HCT116 (cell line): ENCODE data around the gene FLNB. TPM values are rescaled to one million over a fixed set of nuclear protein-coding genes. Genes with fewer than 3 reads are reported as not detected.

Experiments used
- ATAC-seq: fragments of 200-7000 bp; cut with Tn5 transposase; 2 replicates; pipeline ENCODE4 v1.9.1; 2020; ENCODE audit warnings: mild to moderate bottlenecking, moderate library complexity
- BruUV-seq: library from RNA; stranded (reverse); fragments of 400-500 nt; replicated peaks from 2 replicates; lab custom pipeline; 2021; lab: Mats Ljungman, UMichigan
- CTCF ChIA-PET: fragments of 300-600 bp; sonication (Branson Sonifier 250); formaldehyde crosslinking; loops from one replicate; lab custom pipeline; 2021; ENCODE audit warnings: antibody characterized with exemption; lab: Charles Lee
- POLR2A ChIA-PET: fragments of 300-600, 350-600 bp; sonication (Branson Sonifier 250); formaldehyde crosslinking; loops from one replicate; lab custom pipeline; 2021; ENCODE audit warnings: antibody characterized with exemption; lab: Charles Lee
- RAD21 ChIA-PET, 2 experiments: fragments of 300-600 bp; sonication (Branson Sonifier 250); formaldehyde crosslinking; loops; one replicate each; lab custom pipeline; 2023; ENCODE audit warnings: low total read pairs in 2 of 2; ENCODE audit not compliant: uncharacterized antibody in 2 of 2, unreplicated experiment in 2 of 2, low non-redundant PET in 1 of 2; lab: Charles Lee
- DNase-seq: peaks from one replicate; pipeline ENCODE4 v3.0.0-alpha.2; 2010; ENCODE audit warnings: low read depth, low spot score
- H2AFZ ChIP-seq: fragments of 200-600 bp; shearing (Covaris generic), sonication (generic); 2 replicates; pipeline ENCODE4 v1.6.1; 2017; ENCODE audit warnings: low read depth, mixed run types, mixed read lengths, antibody characterized with exemption, low read length; ENCODE audit not compliant: poor library complexity, severe bottlenecking
- H3K27ac ChIP-seq: 2 replicates; pipeline ENCODE4 v1.5.1; 2012; ENCODE audit warnings: low read depth, low read length
- H3K27me3 ChIP-seq: fragments of 200-600 bp; sonication (generic); 2 replicates; pipeline ENCODE4 v1.6.1; 2016; ENCODE audit warnings: mixed run types, low read length, mixed read lengths; ENCODE audit not compliant: insufficient read depth
- H3K36me3 ChIP-seq, 2 experiments: fragments of 200-500 bp in 1 of 2; fragments of 200-600 bp in 1 of 2; sonication (Bioruptor generic) in 1 of 2; sonication (generic) in 1 of 2; 2 replicates each; pipeline versions ENCODE4 v1.5.1 to v1.6.1; 2014 to 2016; ENCODE audit warnings: low read length in 2 of 2, inconsistent platforms in 1 of 2, mixed read lengths in 1 of 2, mixed run types in 1 of 2; ENCODE audit not compliant: insufficient read depth in 2 of 2, control insufficient read depth in 1 of 2
- H3K4me1 ChIP-seq, 2 experiments: fragments of 200-600 bp in 1 of 2; sonication (generic) in 1 of 2; 2 replicates each; pipeline versions ENCODE4 v1.5.1 to v1.6.1; 2012 to 2017; ENCODE audit warnings: low read length in 2 of 2, inconsistent platforms in 1 of 2, mild to moderate bottlenecking in 1 of 2, mixed read lengths in 1 of 2, mixed run types in 1 of 2, moderate library complexity in 1 of 2; ENCODE audit not compliant: insufficient read depth in 2 of 2, control insufficient read depth in 1 of 2
- H3K4me2 ChIP-seq: fragments of 200-600 bp; sonication (generic); 2 replicates; pipeline ENCODE4 v1.6.1; 2017; ENCODE audit warnings: mixed run types, low read length, mixed read lengths
- H3K4me3 ChIP-seq, 2 experiments: fragments of 200-600 bp in 1 of 2; sonication (generic) in 1 of 2; replicated peaks in 1 of 2; 2 replicates each; pipeline ENCODE4 v1.5.1; 2011 to 2016; ENCODE audit warnings: low read length in 2 of 2, control low read depth in 1 of 2, low read depth in 1 of 2, mild to moderate bottlenecking in 1 of 2, mixed read lengths in 1 of 2, mixed run types in 1 of 2
- H3K79me2 ChIP-seq: fragments of 200-600 bp; sonication (generic); 2 replicates; pipeline ENCODE4 v1.6.1; 2017; ENCODE audit warnings: mild to moderate bottlenecking, mixed run types, low read length, moderate library complexity, mixed read lengths; ENCODE audit not compliant: insufficient read depth
- H3K9ac ChIP-seq: fragments of 200-600 bp; sonication (generic); 2 replicates; pipeline ENCODE4 v1.6.1; 2016; ENCODE audit warnings: low read length, mixed read lengths
- H3K9me2 ChIP-seq: fragments of 200-600 bp; sonication (generic), shearing (Covaris generic); 2 replicates; pipeline ENCODE4 v1.6.1; 2017; ENCODE audit warnings: mixed run types, mild to moderate bottlenecking, moderate library complexity; ENCODE audit not compliant: insufficient read depth
- H3K9me3 ChIP-seq, 2 experiments: fragments of 200-500 bp in 1 of 2; fragments of 200-600 bp in 1 of 2; sonication (Bioruptor generic) in 1 of 2; sonication (generic) in 1 of 2; 2 replicates each; pipeline ENCODE4 v1.6.1; 2014 to 2017; ENCODE audit warnings: low read length in 2 of 2, mixed read lengths in 2 of 2, inconsistent platforms in 1 of 2, low read depth in 1 of 2, mild to moderate bottlenecking in 1 of 2, mixed run types in 1 of 2, moderate library complexity in 1 of 2; ENCODE audit not compliant: control insufficient read depth in 1 of 2, insufficient read depth in 1 of 2
- H4K20me1 ChIP-seq: fragments of 200-600 bp; sonication (generic), shearing (Covaris generic); 2 replicates; pipeline ENCODE4 v1.6.1; 2017; ENCODE audit warnings: mixed run types, mild to moderate bottlenecking, moderate library complexity; ENCODE audit not compliant: insufficient read depth
- CBX3 ChIP-seq: IDR thresholded peaks from 2 replicates; pipeline ENCODE4 v1.6.1; 2012; ENCODE audit warnings: low read depth
- CEBPB ChIP-seq: IDR thresholded peaks from 2 replicates; pipeline ENCODE4 v1.6.1; 2012; ENCODE audit warnings: low read depth
- EGR1 ChIP-seq: IDR thresholded peaks from 2 replicates; pipeline ENCODE4 v1.6.1; 2012; ENCODE audit warnings: low read depth
- ELF1 ChIP-seq: IDR thresholded peaks from 2 replicates; pipeline ENCODE4 v1.6.1; 2012; ENCODE audit warnings: low read depth, borderline replicate concordance
- EZH2 ChIP-seq: fragments of 200-600 bp; sonication (generic); IDR thresholded peaks from 2 replicates; pipeline ENCODE4 v1.6.1; 2017; ENCODE audit warnings: antibody characterized with exemption, mixed run types
- EZH2phosphoT487 ChIP-seq: fragments of 200-600 bp; IDR thresholded peaks from 2 replicates; pipeline ENCODE4 v1.6.1; 2018; ENCODE audit warnings: antibody characterized with exemption, borderline replicate concordance
- FOSL1 ChIP-seq: IDR thresholded peaks from 2 replicates; pipeline ENCODE4 v1.6.1; 2012; ENCODE audit warnings: low read depth
- JUND ChIP-seq: IDR thresholded peaks from 2 replicates; pipeline ENCODE4 v1.6.1; 2012
- MAX ChIP-seq: IDR thresholded peaks from 2 replicates; pipeline ENCODE4 v1.6.1; 2012
- POLR2A ChIP-seq: IDR thresholded peaks from 2 replicates; pipeline ENCODE4 v1.7.0; 2011; ENCODE audit warnings: borderline replicate concordance; ENCODE audit not compliant: insufficient read depth, insufficient read length; ENCODE audit errors: extremely low read depth
- POLR2AphosphoS5 ChIP-seq: IDR thresholded peaks from 2 replicates; pipeline ENCODE4 v1.6.1; 2011; ENCODE audit warnings: mild to moderate bottlenecking, low read depth, low read length, moderate library complexity
- SP1 ChIP-seq: IDR thresholded peaks from 2 replicates; pipeline ENCODE4 v1.6.1; 2012; ENCODE audit warnings: low read depth
- SRF ChIP-seq: IDR thresholded peaks from 2 replicates; pipeline ENCODE4 v1.6.1; 2012; ENCODE audit warnings: low read depth
- TCF7L2 ChIP-seq: IDR thresholded peaks from 2 replicates; pipeline ENCODE4 v1.7.0; 2011; ENCODE audit warnings: borderline replicate concordance, inconsistent platforms; ENCODE audit not compliant: insufficient read depth, insufficient read length; ENCODE audit errors: extremely low read depth
- YY1 ChIP-seq: IDR thresholded peaks from 2 replicates; pipeline ENCODE4 v1.6.1; 2011; ENCODE audit warnings: low read length, low read depth, moderate library complexity, mild to moderate bottlenecking; ENCODE audit not compliant: insufficient replicate concordance; ENCODE audit errors: extremely low read depth
- ZFX ChIP-seq: fragments of 450-650 bp; IDR thresholded peaks from 2 replicates; pipeline ENCODE4 v1.6.1; 2017
- ZNF274 ChIP-seq: fragments of 200-500 bp; sonication (Bioruptor generic); IDR thresholded peaks from 2 replicates; pipeline ENCODE4 v1.6.1; 2014; ENCODE audit warnings: mild to moderate bottlenecking, low read depth, low read length, inconsistent platforms
- intact Hi-C: fragments of 100-400 bp; cut with micrococcal nuclease; formaldehyde crosslinking; loops from 2 replicates; pipeline ENCODE4 v1.10.0; 2022
- total RNA-seq: library from RNA; stranded (reverse); gene quantifications from one replicate; pipeline ENCODE4 v1.2.1, GENCODE V29; 2021; ENCODE audit not compliant: unreplicated experiment
- TF ChIP-seq, protein P1 (sequence below): IDR thresholded peaks from 2 replicates; pipeline ENCODE4 v1.6.1; 2012; ENCODE audit warnings: low read depth
- TF ChIP-seq, protein P2 (sequence below): IDR thresholded peaks from 2 replicates; pipeline ENCODE4 v1.6.1; 2012
- TF ChIP-seq, protein P3 (sequence below): IDR thresholded peaks from 2 replicates; pipeline ENCODE4 v1.6.1; 2011; ENCODE audit warnings: mild to moderate bottlenecking, low read length, moderate library complexity; ENCODE audit not compliant: insufficient replicate concordance; ENCODE audit errors: extremely low read depth

The FLNB gene
- total RNA-seq, 1 experiment from 2014 or later = 116 TPM

DNA sequence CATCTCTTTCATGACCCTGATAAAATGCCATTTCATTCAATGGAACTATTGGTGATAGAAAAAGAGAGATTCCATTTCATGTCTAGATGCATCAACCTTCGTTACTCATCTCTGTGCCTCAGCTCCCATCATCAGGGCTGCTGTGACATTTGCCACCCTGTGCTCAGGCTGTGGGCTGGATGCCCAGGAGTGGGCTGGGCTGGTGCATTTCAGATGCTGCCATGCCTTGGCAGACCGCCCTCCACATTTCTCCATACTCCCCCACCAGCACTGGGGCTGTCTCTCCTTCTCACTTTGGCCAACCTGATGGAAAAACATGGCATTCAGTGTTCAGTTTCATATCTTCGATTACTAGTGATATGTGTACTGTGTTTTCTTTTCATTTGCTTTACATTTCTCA, 143.4 kb downstream of the FLNB start:
- H3K27me3 ChIP-seq = no peaks in the 10 kb centered on the region
- ChIA-PET POLR2A (no interaction called here), RAD21 (no interaction called here), CTCF (interaction anchor here (0.6 kb wide), 1 partner anchor 82 kb away, joined by 4 read pairs; no protein-coding TSS in a partner anchor)
- H3K9me3 ChIP-seq = no peaks in the 10 kb centered on the region
- BruUV-seq = no TSS peak
- no peak overlapping the region for H3K27ac ChIP-seq
- intact Hi-C loops = no loop called here
- no peaks in the 10 kb centered on the region for H3K4me1 ChIP-seq
- DNase-seq (no peak), ATAC-seq (no peak)
- no peak overlapping the region for H3K9ac ChIP-seq
- no peak overlapping the region for H3K4me2 ChIP-seq
- no peak overlapping the region for H2AFZ ChIP-seq
- H3K9me2 ChIP-seq = no peaks in the 10 kb centered on the region
- peaks cover 36 to 43% of the 10 kb centered on the region in 2 experiments for H3K36me3 ChIP-seq
- TF ChIP-seq POLR2AphosphoS5 = no peak
- no peak for TF ChIP-seq SRF
- no peak for TF ChIP-seq CEBPB
- no peak for TF ChIP-seq SP1
- TF ChIP-seq EGR1 = no peak
- no peak for TF ChIP-seq ELF1
- no peak for TF ChIP-seq CBX3
- no peak for TF ChIP-seq FOSL1
- TF ChIP-seq MAX = no peak
- no peak for TF ChIP-seq EZH2
- TF ChIP-seq, protein P1, sequence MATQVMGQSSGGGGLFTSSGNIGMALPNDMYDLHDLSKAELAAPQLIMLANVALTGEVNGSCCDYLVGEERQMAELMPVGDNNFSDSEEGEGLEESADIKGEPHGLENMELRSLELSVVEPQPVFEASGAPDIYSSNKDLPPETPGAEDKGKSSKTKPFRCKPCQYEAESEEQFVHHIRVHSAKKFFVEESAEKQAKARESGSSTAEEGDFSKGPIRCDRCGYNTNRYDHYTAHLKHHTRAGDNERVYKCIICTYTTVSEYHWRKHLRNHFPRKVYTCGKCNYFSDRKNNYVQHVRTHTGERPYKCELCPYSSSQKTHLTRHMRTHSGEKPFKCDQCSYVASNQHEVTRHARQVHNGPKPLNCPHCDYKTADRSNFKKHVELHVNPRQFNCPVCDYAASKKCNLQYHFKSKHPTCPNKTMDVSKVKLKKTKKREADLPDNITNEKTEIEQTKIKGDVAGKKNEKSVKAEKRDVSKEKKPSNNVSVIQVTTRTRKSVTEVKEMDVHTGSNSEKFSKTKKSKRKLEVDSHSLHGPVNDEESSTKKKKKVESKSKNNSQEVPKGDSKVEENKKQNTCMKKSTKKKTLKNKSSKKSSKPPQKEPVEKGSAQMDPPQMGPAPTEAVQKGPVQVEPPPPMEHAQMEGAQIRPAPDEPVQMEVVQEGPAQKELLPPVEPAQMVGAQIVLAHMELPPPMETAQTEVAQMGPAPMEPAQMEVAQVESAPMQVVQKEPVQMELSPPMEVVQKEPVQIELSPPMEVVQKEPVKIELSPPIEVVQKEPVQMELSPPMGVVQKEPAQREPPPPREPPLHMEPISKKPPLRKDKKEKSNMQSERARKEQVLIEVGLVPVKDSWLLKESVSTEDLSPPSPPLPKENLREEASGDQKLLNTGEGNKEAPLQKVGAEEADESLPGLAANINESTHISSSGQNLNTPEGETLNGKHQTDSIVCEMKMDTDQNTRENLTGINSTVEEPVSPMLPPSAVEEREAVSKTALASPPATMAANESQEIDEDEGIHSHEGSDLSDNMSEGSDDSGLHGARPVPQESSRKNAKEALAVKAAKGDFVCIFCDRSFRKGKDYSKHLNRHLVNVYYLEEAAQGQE = no peak
- TF ChIP-seq, protein P2, sequence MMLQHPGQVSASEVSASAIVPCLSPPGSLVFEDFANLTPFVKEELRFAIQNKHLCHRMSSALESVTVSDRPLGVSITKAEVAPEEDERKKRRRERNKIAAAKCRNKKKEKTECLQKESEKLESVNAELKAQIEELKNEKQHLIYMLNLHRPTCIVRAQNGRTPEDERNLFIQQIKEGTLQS = no peak
- no peak for TF ChIP-seq ZFX
- no peak for TF ChIP-seq JUND
- TF ChIP-seq YY1 = no peak
- TF ChIP-seq EZH2phosphoT487 = no peak
- no peak for TF ChIP-seq ZNF274
- TF ChIP-seq, protein P3, sequence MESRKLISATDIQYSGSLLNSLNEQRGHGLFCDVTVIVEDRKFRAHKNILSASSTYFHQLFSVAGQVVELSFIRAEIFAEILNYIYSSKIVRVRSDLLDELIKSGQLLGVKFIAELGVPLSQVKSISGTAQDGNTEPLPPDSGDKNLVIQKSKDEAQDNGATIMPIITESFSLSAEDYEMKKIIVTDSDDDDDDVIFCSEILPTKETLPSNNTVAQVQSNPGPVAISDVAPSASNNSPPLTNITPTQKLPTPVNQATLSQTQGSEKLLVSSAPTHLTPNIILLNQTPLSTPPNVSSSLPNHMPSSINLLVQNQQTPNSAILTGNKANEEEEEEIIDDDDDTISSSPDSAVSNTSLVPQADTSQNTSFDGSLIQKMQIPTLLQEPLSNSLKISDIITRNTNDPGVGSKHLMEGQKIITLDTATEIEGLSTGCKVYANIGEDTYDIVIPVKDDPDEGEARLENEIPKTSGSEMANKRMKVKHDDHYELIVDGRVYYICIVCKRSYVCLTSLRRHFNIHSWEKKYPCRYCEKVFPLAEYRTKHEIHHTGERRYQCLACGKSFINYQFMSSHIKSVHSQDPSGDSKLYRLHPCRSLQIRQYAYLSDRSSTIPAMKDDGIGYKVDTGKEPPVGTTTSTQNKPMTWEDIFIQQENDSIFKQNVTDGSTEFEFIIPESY = no peak
- TF ChIP-seq TCF7L2 = no peak
- no peak for TF ChIP-seq POLR2A
- H3K79me2 ChIP-seq = no peaks in the 10 kb centered on the region
- H4K20me1 ChIP-seq = no peaks in the 10 kb centered on the region
- no peak overlapping the region for H3K4me3 ChIP-seq
